HG03139 (cell line): ENCODE data around the gene MOB3B.
"Not testable (repeated sequence)": the region's sequence is repeated elsewhere in the genome, so short reads cannot be mapped to it uniquely, and the experiment has no call there.

Experiments used
- ATAC-seq: cut with Tn5 transposase; IDR thresholded peaks from one replicate; pipeline ENCODE4 v1.9.1; 2021; ENCODE audit not compliant: unreplicated experiment

The MOB3B gene

GRCh38 chr9:27451207-27451797 is 78.3 kb downstream of the MOB3B start:
- ATAC-seq = no peak

GRCh38 chr9:27450752-27451151 is 78.9 kb downstream of the MOB3B start:
- ATAC-seq = no peak

GRCh38 chr9:27448356-27448755 is 81.3 kb downstream of the MOB3B start:
- not testable (repeated sequence) for ATAC-seq

GRCh38 chr9:27447031-27447683 is 82.5 kb downstream of the MOB3B start:
- ATAC-seq = no peak

- no peak for ATAC-seq
Observed at GRCh38 chr9:27445688-27446087, 83.9 kb downstream of the MOB3B start.

- no peak for ATAC-seq
Observed at GRCh38 chr9:27445057-27445595, 84.5 kb downstream of the MOB3B start.

- no peak for ATAC-seq
Observed at GRCh38 chr9:27442464-27442863, 87.2 kb downstream of the MOB3B start.

- peak; percentile 96 for ATAC-seq
Observed at GRCh38 chr9:27441741-27442070, 87.9 kb downstream of the MOB3B start.

GRCh38 chr9:27440888-27441740 is 88.5 kb downstream of the MOB3B start:
- ATAC-seq = no peak

GRCh38 chr9:27438522-27438921 is 91.1 kb downstream of the MOB3B start:
- no peak for ATAC-seq

GRCh38 chr9:27437652-27438373 is 91.8 kb downstream of the MOB3B start:
- no peak for ATAC-seq

GRCh38 chr9:27436234-27436633 is 93.4 kb downstream of the MOB3B start:
- no peak for ATAC-seq

GRCh38 chr9:27433631-27434325 is 95.8 kb downstream of the MOB3B start:
- ATAC-seq = no peak

- ATAC-seq = no peak
Observed at GRCh38 chr9:27432308-27432707, 97.3 kb downstream of the MOB3B start.

GRCh38 chr9:27431543-27432147 is 98.0 kb downstream of the MOB3B start:
- no peak for ATAC-seq

- ATAC-seq = no peak
Observed at GRCh38 chr9:27430750-27431535, 98.7 kb downstream of the MOB3B start.

- no peak for ATAC-seq
Observed at GRCh38 chr9:27429917-27430316, 99.7 kb downstream of the MOB3B start.

GRCh38 chr9:27429436-27429835 is 100.2 kb downstream of the MOB3B start:
- ATAC-seq = no peak

- no peak for ATAC-seq
Observed at GRCh38 chr9:27428551-27428950, 101.1 kb downstream of the MOB3B start.
